Astrocyte of the hippocampus (primary cell): ENCODE results near the gene CNDP2.
"Not testable (repeated sequence)": the region's sequence is repeated elsewhere in the genome, so short reads cannot be mapped to it uniquely, and the experiment has no call there.

Experiments
- DNase-seq: peaks from one replicate; pipeline ENCODE4 v3.0.0; 2011; ENCODE audit warnings: low read depth, low spot score

CNDP2 gene

DNA sequence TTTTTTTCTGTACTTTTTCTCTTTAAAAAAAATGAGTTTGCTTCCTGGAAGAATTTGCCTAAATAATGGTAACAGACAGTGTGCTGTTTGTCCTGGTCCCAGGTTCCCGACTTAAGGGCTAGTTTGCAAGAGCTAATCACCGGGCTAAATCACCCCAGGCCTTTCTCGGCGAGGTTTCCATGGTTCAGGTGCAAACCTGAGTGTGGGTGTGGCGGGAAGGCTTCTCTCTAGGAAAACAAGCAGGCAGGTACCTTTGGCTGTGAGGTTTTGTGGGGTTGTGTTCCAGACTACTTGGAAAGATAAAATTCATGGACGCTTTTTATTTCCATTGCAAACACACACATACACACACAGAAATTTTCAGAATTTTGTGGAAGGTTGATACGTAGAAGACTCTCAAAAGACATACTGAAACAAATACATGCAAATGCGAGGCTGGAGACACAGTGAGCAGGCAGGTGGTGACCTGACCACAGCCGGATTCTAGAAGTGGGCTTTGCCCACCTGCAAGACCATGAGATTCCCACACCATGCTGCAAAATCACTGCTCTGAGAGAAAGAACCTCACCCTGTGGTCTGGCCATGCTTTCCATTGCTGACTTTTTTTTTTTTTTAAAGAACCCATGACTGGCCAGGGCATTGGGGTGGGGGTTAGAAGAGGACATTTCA, 39.0 kb downstream of the CNDP2 start:
- DNase-seq, result no peak

DNA sequence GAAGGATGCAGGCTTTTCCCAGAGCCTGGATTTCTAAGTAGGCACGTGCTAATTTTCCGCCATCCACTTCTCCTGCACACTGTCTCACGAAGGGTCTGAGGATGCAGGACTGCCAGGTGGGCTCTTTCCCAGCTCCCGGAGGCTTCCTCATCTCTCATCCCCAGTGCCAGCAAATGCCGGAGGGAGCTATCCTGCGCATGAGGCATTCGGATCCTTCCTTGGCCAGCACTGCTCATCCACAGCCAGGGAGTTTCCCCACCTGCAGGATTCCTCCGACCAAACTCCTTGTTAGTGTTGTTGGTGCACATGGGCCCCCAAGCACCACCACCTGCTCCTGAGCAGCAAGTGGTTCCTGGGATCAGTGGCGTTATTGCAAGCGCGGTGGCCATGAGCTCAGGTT, 43.1 kb downstream of the CNDP2 start:
- DNase-seq, result no peak

DNA sequence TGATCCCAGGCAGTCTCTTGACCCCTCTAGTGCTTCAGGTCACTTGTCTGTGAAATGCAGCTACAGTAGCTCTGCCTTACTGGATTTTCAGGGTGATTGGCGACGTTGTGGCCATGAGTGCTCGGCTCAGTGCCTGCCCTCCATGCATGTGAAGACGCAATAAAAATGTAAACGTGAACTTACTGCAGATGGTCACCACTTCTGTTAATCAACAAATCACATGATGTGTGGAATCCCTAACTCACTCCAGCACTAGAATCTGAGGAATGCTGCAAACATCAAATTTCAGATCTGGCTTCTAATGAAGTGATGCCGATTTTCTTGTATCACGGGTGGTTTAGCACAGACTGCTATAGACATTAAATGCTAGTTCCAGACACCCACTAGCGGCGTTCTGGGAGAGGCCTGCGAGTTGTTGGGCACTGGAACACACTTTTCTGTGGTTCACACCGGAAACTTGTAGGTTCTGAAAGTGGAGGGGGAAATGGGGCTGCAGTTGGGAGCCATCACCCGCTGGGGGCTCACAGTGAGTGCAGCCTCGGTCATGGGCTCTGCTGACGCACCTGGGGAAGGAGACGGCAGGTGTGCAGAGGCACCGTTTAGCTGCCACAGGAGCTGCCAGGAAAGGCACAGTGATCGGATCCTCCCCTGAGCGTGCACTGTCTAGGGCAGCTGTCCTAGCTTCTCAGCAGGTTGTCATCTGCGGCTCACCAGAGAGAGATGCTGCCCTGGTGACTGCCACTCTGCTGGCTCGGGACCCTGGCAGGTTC, 44.7 kb downstream of the CNDP2 start:
- DNase-seq, result no peak

DNA sequence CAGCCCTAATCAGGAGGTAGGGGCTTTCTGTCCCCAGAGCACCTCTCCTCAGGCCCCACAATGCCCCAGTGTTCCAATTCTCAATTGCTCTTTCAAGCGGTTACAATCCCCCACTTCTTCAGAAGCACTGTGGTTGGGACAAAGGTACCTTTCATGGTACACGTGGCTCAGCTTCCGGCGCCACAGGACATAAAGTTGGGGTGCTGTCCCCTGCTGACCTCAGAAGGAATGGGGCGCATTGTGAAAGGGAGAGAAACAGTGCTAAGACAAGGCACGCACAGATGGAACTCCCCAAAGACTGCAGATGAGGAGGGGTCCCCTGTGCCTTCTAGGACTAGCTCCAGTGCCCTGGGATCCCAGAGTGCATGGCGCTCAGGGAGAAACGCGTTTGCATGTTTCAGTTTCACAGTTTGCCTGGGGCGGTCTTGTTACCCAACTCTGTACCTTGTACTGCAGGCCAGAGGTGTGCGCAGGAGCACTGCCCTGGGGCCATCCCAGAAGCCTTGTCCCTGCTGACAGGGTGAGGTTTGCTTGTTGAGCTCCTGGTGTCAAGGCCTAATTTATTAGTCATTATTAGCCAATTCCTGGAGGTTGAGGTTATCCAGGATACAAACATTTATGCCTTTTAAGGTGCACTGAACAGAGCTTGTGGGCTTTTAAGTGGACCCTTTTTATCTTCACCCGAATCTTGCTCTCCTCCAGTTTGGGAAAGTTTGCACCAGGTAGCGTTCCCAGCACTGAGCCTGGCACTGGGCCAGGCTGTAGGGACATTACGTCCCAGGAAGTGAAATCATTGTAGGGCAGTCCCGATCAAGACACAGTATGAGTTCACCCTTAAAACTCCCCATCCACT, 45.8 kb downstream of the CNDP2 start:
- DNase-seq, result no peak

DNA sequence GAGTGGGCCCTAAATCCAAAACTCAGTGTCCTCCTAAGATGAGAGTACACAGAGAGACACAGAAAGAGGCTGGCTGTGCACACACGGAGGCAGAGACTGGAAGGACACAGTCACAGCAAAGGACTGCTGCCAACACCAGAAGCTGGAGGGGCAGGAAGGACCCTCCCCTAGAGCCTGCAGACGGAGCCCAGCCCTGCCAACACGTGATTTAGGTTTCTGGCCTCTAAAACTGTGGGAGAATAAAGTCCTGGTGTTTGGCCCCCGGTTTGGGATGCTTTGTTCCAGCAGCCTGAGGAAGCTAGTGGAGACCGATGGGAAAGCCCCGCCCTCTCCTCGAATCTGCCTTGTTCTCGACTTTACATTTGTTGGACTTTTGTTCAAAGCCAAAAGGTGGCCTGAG, 48.7 kb downstream of the CNDP2 start:
- no peak for DNase-seq

DNA sequence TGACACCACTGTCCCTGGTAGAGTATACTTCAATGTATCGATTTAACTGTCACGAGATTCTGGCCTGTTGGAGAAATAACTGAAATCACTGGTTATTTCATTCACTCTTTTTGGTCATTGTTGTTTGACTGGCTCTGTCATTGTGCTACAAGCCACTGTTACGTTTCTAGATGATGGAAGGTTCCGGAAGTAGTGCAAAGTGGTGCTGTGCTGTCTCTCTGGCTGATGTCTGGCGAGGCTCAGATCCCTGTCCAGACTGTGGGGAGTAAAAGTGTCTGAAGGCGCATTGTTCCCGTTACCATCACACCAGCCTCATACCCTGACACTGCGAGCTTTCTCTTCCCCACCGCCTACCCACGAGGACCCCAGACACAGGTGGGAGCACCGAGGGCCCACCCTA, 49.8 kb downstream of the CNDP2 start:
- DNase-seq, result no peak

DNA sequence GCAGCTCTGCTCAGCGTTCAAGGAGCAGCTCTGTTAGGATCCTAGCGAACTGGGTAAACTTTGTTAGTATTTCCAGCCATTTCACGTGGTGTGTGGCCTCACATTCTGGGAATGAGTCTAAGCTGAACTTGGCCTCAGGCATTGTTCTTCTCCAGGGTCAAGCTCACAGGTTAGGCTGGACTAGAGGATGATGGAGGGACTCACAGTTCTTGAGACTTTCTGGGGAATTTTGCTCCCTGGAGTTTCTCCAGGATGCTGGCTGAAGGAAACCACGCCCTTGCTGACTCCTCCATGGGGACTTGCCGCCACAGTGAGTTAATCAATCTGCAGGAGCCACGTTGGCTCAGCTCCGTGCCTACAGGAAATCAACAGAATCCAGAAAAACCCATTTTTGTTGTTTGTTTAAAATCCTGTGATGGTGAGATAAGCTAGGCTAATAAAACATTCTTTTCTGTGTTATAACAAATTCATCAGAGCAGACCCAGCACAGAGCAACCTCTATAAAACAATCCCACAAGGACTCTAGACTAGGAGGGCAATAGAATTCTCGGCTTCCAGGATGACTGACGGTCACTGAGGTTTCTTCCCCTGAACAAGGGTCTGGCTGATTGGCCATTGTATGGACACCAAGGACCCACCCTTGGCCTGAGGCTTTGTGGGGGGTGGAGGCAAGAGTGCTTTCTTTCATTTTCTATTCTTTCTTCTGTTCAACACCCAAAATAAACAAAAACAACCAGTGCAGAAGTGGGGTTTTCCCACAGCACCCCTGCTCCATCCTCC, 50.8 kb downstream of the CNDP2 start:
- peak; percentile 21 for DNase-seq

DNA sequence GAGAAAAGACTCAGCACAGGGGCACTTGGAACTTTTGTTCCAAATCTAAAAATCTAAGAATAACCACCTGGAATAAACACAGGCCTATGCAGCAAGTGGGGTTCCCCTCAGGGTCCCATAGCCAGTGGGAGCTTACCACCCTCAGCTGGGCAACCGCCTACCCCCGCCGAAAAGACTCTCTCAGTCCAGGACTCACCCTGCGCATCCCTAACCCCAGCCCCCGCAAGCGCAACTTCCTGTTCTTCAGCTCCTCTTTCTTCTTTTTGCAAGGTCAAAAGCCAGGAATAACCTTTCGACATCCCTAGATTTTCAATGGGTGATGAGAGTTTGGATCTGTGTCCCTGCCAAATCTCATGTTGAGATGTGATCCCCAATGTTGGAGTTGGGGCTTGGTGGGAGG, 51.7 kb downstream of the CNDP2 start:
- DNase-seq, result no peak

DNA sequence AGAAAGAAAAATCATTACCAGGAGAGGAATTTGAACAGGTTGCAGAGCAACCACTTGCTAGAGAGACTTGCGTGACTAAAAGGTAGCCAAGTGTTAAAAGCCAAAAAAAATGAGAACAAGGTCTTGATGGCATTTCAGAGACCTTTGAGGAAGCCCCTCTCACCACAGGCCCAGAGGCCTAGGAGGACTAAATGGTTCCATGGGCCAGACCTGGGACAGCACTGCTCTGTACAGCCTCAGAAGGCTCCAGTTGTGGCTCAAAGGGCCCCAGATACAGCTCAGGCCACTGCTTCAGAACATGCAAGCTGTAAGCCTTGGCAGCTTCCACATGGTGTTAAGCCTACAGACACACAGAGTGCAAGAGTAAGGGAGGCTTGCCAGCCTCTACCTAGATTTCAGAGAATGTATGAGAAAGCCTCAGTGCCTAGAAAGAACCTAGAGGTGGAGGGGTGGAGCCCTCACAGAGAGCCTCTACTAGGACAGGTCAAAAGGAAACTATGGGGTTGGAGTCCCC, 53.5 kb downstream of the CNDP2 start:
- no peak for DNase-seq

DNA sequence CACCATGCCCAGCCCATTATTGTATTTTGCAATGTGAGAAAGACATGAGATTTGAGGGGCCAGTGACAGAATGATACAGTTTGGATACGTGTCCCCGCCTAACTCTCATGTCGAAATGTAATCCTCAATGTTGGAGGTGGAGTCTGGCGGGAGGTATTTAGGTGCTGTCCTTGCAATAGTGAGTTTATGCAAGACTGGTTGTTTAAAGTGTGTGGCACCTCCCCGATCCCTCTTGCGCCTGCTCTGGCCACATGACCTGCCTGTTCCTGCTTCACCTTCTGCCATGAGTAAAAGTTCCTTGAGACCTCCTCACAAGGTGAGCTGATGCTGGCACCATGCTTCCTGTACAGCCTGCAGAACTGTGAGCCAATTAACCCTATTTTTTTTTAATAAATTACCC, 54.7 kb downstream of the CNDP2 start:
- no peak for DNase-seq

DNA sequence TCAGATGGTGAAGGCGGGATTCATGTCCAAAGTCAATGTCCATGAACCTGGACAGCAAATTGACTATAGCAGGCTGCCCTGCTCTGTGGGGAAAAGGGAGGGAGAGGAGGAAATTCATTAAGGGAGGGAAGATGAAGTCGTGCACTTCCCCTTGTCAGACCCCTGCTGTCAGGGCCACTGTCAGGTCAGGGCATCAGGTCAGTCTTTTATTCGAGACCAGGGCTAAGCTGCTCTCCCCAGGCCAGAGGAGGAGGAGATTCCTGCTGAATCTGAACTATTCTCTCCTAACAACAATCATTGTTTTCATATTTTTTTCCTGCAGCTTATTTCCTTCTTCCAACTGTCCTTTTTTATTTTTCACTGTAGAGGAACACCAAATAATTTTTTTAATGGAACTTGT, 55.3 kb downstream of the CNDP2 start:
- DNase-seq, result no peak

DNA sequence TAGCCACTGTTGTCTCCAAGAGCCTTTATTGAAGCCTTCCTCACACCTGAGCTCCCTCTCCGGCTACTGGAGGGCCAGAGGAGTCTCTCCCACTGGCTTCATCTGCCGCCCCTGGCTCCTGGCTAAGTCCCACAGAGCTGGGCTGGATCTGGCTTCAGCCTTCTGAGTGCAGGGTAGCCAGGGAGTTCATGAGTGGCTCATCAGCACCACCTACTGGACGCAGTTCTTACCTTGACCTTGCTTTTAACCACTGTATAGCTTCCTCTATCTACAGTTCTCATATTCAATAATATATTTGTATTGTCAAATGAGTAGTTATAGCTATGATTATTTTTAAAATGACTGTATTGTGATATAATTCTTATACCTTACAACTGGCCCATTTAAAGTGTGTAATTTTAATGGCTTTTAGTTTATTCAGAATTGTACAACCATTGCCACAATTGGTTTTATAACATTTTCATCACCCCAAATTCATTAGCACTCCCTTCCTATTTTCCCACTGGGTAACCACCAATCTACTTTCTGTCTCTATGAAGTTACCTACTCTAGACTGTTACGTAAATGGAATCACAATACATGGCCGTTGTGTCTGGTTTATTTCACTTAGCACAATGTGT, 55.9 kb downstream of the CNDP2 start:
- peak; percentile 91 for DNase-seq

DNA sequence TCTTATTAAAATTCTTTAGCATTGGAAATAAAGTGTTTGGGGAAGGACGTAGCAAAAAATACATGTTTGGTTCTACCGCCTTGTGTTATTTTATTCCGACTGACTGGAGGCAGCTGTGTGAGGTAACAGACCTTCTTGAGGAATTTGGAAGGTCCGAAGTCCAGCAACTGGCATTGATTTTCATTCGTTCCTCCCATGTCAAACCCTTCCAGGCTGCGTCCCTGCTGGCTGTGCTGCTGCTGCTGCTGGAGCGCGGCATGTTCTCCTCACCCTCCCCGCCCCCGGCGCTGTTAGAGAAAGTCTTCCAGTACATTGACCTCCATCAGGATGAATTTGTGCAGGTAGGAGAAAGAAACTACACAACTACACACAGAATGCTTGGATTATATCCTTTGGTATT, 60.0 kb downstream of the CNDP2 start:
- no peak for DNase-seq

DNA sequence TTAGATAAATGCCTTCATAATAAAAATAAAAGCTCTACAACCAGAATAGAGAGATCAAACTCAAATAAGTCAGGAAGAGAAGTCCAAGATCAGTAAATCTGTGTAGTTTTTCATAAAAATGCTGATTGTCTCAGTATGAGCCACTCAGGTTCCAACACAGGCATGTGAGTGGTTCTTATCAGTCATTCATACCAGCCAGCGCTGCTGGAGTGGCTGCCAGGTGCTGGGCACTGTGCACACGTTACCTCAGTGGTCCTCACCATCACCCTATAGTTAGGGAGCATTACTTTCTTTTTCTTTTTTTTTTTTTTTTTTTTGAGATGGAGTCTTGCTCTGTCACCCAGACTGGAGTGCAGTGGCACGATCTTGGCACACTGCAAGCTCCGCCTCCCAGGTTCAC, 61.9 kb downstream of the CNDP2 start:
- DNase-seq, result no peak

DNA sequence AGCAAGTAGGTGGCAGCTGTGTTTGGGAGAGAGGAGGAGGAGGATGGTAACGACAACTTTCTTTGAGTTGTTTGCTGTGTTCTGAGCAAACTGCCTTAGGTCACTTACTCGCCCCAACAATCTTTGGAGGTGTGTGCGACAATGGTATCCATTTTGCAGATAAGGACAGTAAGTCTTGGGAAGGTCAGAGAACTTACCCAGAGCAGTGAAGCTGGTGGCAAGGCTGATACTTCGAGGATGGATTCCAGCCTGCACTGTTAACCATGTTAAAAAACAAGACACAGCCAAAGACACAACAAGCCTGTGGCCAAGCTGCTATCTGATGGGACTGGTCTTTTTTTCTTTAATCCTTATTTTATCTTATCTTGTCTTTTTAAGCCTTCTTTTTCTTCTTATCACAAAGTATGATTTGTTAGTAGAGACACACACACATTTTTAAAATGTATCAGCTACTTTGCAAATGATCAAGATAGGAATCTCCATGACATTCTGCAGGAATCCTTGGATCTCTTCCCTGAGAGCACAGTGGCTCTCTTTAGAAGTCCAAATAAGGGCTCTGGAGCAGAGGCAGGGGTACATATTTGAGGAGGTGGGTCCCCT, 66.1 kb downstream of the CNDP2 start:
- DNase-seq, result no peak

DNA sequence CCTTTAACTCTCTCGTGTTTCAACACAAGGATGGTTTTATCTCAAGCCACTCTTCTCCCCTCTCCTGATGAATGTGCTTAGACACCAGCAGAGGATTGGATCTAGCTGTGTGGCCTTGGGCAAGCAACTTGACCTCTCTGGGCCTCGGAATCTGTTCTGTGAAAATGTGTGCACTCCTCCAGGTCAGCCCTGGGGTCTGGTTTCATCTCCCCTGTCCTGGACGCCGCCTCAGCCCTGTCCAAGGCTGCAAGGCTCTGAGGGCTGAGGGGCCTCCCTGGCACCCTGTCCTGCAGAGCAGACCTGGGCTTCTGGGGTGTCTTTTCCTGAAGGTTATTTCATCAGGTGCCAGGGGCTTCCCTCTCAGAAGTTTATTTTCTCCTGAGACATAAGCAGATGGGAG, 66.6 kb downstream of the CNDP2 start:
- DNase-seq, result no peak

DNA sequence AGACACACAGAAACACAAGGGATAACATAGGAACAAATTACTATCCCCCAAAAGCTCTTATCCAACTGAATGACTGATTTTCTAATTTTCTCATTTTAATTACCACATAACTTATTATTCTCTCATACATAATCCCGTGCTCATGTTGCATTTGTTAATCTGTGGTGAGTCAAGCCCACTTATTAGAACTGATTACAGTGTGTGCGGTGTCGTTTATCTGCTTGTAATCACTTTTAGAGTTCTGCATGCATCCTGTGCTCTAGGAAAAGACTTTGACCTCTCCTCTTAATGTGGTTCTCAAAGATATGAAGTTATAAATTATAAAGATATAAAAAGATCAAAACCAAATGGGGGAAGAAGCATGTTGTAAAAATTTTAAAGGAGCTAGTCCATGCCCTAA, 67.8 kb downstream of the CNDP2 start:
- DNase-seq, result no peak

DNA sequence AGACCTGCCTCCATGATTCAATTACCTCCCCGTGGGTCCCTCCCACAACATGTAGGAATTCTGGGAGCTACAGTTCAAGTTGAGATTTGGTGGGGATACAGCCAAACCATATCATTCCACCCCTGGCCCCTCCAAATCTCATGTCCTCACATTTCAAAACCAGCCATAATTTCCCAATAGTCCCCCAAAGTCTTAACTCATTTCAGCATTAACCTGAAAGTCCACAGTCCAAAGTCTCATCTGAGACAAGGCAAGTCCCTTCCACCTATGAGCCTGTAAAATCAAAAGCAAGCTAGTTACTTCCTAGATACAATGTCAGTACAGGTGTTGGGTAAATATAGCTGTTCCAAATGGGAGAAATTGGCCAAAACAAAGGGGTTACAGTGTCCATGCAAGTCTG, 69.0 kb downstream of the CNDP2 start:
- DNase-seq, result not testable (repeated sequence)

DNA sequence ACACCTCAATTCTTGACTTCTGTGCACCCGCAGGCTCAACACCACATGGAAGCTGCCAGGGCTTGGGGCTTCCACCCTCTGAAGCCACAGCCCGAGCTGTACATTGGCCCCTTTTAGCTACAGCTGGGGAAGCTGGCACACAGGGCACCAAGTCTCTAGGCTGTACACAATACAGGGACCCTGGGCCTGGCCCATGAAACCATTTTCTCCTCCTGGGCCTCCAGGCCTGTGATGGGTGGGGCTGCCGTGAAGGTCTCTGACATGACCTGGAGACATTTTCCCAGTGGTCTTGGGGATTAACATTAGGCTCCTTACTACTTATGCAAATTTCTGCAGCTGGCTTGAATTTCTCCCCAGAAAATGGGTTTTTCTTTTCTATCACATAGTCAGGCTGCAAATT, 69.8 kb downstream of the CNDP2 start:
- not testable (repeated sequence) for DNase-seq

DNA sequence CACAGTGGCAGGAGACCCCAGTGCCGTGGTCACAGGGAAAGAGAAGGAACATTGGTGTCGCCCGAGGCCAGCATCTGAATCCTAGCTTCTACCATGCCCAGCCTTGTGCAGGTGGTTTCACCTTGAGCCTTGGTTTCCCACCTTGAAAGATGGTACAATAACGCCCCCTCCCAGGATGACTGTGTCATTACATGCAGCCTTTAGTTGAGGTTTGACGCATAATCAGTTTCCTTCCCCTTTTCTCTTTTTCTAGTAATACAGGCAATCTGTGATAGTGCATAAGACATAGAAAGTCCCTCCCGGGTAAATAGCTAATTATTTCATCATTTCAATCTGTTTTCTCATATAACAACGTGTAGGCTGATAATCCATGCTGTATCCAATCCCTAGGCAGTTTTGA, 71.7 kb downstream of the CNDP2 start:
- no peak for DNase-seq

DNA sequence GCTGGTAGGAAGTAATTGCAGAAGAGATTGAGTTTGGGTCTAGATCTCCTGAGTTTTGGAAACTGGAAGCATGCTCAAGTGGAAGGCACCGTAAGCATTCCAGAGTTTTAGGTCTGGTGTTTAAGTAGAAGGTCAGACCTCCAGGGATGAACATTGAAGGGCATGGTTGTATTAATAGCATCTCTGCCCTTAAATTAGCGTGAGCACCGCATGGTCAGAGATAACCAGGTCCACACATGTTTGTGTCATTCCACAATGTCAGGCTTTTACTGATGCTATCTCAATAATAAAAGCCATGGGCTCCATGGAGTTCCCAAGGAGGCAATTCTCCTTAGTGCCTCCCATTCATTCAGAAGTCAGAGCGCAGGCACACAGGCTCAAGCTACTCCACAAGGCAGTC, 73.2 kb downstream of the CNDP2 start:
- DNase-seq, result no peak
